ENCODE data around the gene FBXO21. TPM values are rescaled to one million over a fixed set of nuclear protein-coding genes. Genes with fewer than 3 reads are reported as not detected.

The FBXO21 gene
- total RNA-seq, 1 experiment from 2014 or later = 37.8 TPM

DNA sequence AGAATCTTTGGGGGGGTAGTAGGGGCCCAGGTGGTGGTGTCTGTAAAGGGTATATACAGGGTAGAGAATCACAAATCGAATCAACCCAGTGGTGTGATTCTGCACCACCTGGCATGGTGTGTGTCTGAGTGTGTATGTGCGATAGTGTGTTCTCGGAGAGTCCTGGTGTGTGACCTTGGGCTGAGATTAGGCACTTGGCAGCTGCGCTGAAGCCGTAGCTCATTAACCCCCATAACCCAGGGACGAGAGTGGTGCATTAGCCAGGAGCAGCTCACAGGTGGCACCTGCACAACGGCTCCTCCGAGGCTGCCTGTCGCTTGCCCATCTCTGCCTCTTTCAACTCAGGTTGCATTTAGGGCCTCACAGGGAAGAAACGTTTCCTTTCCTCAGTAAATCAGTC lies 75.5 kb downstream of the FBXO21 start:
- TF ChIP-seq SIN3A (IDR thresholded peaks at IDR 0.05; ENCODE audit: borderline replicate concordance, insufficient read depth, low read depth, low read length) (no peak), POLR2AphosphoS5 (IDR thresholded peaks at IDR 0.05; ENCODE audit: low read depth, low read length) (no peak), TCF7L2 (IDR thresholded peaks at IDR 0.05; ENCODE audit: low read depth, low read length) (no peak)
- TF ChIP-seq, protein P1, sequence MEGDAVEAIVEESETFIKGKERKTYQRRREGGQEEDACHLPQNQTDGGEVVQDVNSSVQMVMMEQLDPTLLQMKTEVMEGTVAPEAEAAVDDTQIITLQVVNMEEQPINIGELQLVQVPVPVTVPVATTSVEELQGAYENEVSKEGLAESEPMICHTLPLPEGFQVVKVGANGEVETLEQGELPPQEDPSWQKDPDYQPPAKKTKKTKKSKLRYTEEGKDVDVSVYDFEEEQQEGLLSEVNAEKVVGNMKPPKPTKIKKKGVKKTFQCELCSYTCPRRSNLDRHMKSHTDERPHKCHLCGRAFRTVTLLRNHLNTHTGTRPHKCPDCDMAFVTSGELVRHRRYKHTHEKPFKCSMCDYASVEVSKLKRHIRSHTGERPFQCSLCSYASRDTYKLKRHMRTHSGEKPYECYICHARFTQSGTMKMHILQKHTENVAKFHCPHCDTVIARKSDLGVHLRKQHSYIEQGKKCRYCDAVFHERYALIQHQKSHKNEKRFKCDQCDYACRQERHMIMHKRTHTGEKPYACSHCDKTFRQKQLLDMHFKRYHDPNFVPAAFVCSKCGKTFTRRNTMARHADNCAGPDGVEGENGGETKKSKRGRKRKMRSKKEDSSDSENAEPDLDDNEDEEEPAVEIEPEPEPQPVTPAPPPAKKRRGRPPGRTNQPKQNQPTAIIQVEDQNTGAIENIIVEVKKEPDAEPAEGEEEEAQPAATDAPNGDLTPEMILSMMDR (IDR thresholded peaks at IDR 0.05) = no peak
- TF ChIP-seq, protein P2, sequence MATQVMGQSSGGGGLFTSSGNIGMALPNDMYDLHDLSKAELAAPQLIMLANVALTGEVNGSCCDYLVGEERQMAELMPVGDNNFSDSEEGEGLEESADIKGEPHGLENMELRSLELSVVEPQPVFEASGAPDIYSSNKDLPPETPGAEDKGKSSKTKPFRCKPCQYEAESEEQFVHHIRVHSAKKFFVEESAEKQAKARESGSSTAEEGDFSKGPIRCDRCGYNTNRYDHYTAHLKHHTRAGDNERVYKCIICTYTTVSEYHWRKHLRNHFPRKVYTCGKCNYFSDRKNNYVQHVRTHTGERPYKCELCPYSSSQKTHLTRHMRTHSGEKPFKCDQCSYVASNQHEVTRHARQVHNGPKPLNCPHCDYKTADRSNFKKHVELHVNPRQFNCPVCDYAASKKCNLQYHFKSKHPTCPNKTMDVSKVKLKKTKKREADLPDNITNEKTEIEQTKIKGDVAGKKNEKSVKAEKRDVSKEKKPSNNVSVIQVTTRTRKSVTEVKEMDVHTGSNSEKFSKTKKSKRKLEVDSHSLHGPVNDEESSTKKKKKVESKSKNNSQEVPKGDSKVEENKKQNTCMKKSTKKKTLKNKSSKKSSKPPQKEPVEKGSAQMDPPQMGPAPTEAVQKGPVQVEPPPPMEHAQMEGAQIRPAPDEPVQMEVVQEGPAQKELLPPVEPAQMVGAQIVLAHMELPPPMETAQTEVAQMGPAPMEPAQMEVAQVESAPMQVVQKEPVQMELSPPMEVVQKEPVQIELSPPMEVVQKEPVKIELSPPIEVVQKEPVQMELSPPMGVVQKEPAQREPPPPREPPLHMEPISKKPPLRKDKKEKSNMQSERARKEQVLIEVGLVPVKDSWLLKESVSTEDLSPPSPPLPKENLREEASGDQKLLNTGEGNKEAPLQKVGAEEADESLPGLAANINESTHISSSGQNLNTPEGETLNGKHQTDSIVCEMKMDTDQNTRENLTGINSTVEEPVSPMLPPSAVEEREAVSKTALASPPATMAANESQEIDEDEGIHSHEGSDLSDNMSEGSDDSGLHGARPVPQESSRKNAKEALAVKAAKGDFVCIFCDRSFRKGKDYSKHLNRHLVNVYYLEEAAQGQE (IDR thresholded peaks at IDR 0.05; ENCODE audit: insufficient read depth in 1 of 2, low read depth in 2 of 2, low read length in 1 of 2) = no peak
- Histone ChIP-seq H3K36me3 (ENCODE audit: control insufficient read depth, insufficient read depth, low read length) (no peaks in the 10 kb centered on the region), H3K27me3 (ENCODE audit: control insufficient read depth, insufficient read depth, low read length) (no peaks in the 10 kb centered on the region), H3K27ac (ENCODE audit: low read length) (no peak overlapping the region), H3K9me3 (ENCODE audit: control insufficient read depth, insufficient read depth, low read depth, low read length) (no peaks in the 10 kb centered on the region), H3K4me3 (ENCODE audit: low read depth in 2 of 2, low read length in 2 of 2) (no peak overlapping the region), H3K4me1 (ENCODE audit: control insufficient read depth, insufficient read depth, low read length) (no peaks in the 10 kb centered on the region)
- no TSS peak for BruUV-seq (replicated peaks)
- in situ Hi-C loops (cut with HindIII; ENCODE audit: low pct_unique_long_range_greater_than_20kb, low sequenced_read_pairs) = no loop called here
- ChIA-PET CTCF (interaction anchor here (0.6 to 1.0 kb wide), 3 partner anchors 41 to 406 kb away, joined by 3 to 7 read pairs (median 4); no protein-coding TSS in a partner anchor), POLR2A (no interaction called here)
- DNase-seq (ENCODE audit: low read depth, low spot score) (no peak), ATAC-seq (no peak)
- intact Hi-C loops (cut with micrococcal nuclease; ENCODE audit: unreplicated experiment) = no loop called here

DNA sequence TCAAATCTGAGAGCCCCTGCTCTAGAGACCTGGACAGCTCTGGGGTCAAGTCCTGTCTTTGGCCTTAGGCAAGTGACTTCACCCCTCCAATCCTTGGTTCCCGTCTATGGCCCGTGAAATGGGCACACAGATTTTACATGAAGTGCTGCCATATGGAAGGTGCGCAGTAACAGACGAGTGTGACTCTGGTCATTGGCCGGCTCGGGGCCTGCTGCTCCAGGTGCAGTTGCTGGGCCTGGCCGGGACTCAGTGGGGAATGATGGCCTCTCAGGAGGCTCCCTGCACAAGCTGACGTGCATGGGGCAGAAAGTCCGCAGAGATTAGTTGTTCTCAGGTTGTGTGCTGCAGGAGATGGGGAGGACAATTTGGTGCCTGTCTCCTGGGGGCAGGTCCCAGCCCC lies 77.0 kb downstream of the FBXO21 start:
- no TSS peak for BruUV-seq (replicated peaks)
- H3K27ac ChIP-seq (ENCODE audit: low read length) = no peak overlapping the region
- no peaks in the 10 kb centered on the region for H3K36me3 ChIP-seq (ENCODE audit: control insufficient read depth, insufficient read depth, low read length)
- ATAC-seq (no peak), DNase-seq (ENCODE audit: low read depth, low spot score) (no peak)
- H3K9me3 ChIP-seq (ENCODE audit: control insufficient read depth, insufficient read depth, low read depth, low read length) = no peaks in the 10 kb centered on the region
- in situ Hi-C loops (cut with HindIII; ENCODE audit: low pct_unique_long_range_greater_than_20kb, low sequenced_read_pairs) (no loop called here), intact Hi-C loops (cut with micrococcal nuclease; ENCODE audit: unreplicated experiment) (no loop called here)
- CTCF ChIA-PET = no interaction called here
- POLR2A ChIA-PET = no interaction called here
- no peaks in the 10 kb centered on the region for H3K27me3 ChIP-seq (ENCODE audit: control insufficient read depth, insufficient read depth, low read length)
- TF ChIP-seq, protein P2 (IDR thresholded peaks at IDR 0.05; ENCODE audit: insufficient read depth in 1 of 2, low read depth in 2 of 2, low read length in 1 of 2) = no peak
- TF ChIP-seq SIN3A (IDR thresholded peaks at IDR 0.05; ENCODE audit: borderline replicate concordance, insufficient read depth, low read depth, low read length) (no peak), POLR2AphosphoS5 (IDR thresholded peaks at IDR 0.05; ENCODE audit: low read depth, low read length) (no peak), TCF7L2 (IDR thresholded peaks at IDR 0.05; ENCODE audit: low read depth, low read length) (no peak)
- TF ChIP-seq, protein P1 (IDR thresholded peaks at IDR 0.05) = no peak
- no peaks in the 10 kb centered on the region for H3K4me1 ChIP-seq (ENCODE audit: control insufficient read depth, insufficient read depth, low read length)
- no peak overlapping the region for H3K4me3 ChIP-seq (ENCODE audit: low read depth in 2 of 2, low read length in 2 of 2)
